Liver (tissue), 3 donors: ENCODE data around the gene ARHGAP8.

ENCODE experiments used
- TAF1 ChIP-seq: conservative IDR thresholded peaks from 2 replicates; pipeline ENCODE4 v1.6.1; 2016; ENCODE audit warnings: antibody characterized with exemption, mild to moderate bottlenecking
- TF ChIP-seq, protein P1 (sequence below): fragments of 150-350 bp; IDR thresholded peaks from 2 replicates; pipeline ENCODE4 v1.5.1; 2017; ENCODE audit warnings: improper control_type of control experiment, low read depth, low read length; ENCODE audit not compliant: missing input control
- donor health status: healthy.
- donor health status: healthy.

DNA sequence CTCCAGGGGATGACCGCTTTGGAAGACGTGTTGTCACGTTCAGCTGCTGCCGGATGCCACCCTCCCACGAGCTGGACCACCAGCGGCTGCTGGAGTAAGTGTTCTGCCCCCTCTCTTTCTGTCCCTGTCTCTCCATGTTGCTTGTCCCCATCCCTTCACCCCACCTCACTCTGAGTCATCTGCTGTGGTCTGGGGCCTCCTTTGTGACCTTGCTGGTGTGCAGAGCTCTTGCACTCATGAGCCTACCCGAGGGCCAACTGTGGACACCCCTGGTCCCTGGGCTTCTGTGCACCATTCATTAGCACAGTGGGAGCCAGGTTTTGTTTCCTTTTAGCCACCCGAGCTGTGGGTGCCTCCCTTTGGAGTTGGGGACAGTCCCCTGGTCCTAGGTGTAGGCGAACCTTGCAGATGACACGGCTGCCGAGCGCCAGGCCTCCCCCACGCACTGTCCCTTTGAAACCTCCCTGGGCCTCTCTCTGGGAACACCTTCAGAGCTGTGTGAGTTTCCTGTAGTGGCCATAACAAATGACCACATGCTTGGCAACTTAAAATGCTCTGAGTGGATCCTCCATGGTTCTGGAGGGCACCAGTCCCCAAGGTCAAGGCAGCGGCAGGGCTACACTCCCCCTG is 49.8 kb downstream of the ARHGAP8 start:
- TF ChIP-seq, protein P1, sequence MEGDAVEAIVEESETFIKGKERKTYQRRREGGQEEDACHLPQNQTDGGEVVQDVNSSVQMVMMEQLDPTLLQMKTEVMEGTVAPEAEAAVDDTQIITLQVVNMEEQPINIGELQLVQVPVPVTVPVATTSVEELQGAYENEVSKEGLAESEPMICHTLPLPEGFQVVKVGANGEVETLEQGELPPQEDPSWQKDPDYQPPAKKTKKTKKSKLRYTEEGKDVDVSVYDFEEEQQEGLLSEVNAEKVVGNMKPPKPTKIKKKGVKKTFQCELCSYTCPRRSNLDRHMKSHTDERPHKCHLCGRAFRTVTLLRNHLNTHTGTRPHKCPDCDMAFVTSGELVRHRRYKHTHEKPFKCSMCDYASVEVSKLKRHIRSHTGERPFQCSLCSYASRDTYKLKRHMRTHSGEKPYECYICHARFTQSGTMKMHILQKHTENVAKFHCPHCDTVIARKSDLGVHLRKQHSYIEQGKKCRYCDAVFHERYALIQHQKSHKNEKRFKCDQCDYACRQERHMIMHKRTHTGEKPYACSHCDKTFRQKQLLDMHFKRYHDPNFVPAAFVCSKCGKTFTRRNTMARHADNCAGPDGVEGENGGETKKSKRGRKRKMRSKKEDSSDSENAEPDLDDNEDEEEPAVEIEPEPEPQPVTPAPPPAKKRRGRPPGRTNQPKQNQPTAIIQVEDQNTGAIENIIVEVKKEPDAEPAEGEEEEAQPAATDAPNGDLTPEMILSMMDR = no peak
- no peak for TF ChIP-seq TAF1
